ENCODE results near the gene EVI2B.

EVI2B gene

GRCh38 chr17:31310886-31311285 is 3.0 kb downstream of the EVI2B start:
- TF ChIP-seq TAF1 (IDR thresholded peaks at IDR 0.05; ENCODE audit: low read depth) = no peak
- TF ChIP-seq MAX (IDR thresholded peaks at IDR 0.05) = no peak
- TF ChIP-seq FOXM1 (IDR thresholded peaks at IDR 0.05; ENCODE audit: borderline replicate concordance, low read depth) = no peak
- no peak for TF ChIP-seq TCF12 (IDR thresholded peaks at IDR 0.05; ENCODE audit: low read depth)
- TF ChIP-seq CEBPB (IDR thresholded peaks at IDR 0.05) = no peak
- no peak for TF ChIP-seq REST (IDR thresholded peaks at IDR 0.05; ENCODE audit: low read depth)
- TF ChIP-seq CREB1 (IDR thresholded peaks at IDR 0.05; ENCODE audit: low read depth) = no peak
- TF ChIP-seq NFIC (IDR thresholded peaks at IDR 0.05) = no peak
- TF ChIP-seq EGR1 (IDR thresholded peaks at IDR 0.05) = no peak
- TF ChIP-seq ZBTB7A (IDR thresholded peaks at IDR 0.05; ENCODE audit: low read depth) = no peak
- no peak for TF ChIP-seq RAD21 (IDR thresholded peaks at IDR 0.05; ENCODE audit: low read depth)
- no peak for TF ChIP-seq YY1 (IDR thresholded peaks at IDR 0.05; ENCODE audit: low read depth)
- TF ChIP-seq EP300 (IDR thresholded peaks at IDR 0.05; ENCODE audit: borderline replicate concordance) = no peak
- no peak for TF ChIP-seq TEAD4 (IDR thresholded peaks at IDR 0.05)

- TF ChIP-seq CEBPB (IDR thresholded peaks at IDR 0.05) = no peak
- no peak for TF ChIP-seq RAD21 (IDR thresholded peaks at IDR 0.05; ENCODE audit: low read depth)
- no peak for TF ChIP-seq MAX (IDR thresholded peaks at IDR 0.05)
- TF ChIP-seq EGR1 (IDR thresholded peaks at IDR 0.05) = no peak
- TF ChIP-seq YY1 (IDR thresholded peaks at IDR 0.05; ENCODE audit: low read depth) = no peak
- TF ChIP-seq CREB1 (IDR thresholded peaks at IDR 0.05; ENCODE audit: low read depth) = no peak
- no peak for TF ChIP-seq USF1 (IDR thresholded peaks at IDR 0.05)
- TF ChIP-seq TCF12 (IDR thresholded peaks at IDR 0.05; ENCODE audit: low read depth) = no peak
- TF ChIP-seq TEAD4 (IDR thresholded peaks at IDR 0.05) = no peak
- TF ChIP-seq TAF1 (IDR thresholded peaks at IDR 0.05; ENCODE audit: low read depth) = no peak
Measured at GRCh38 chr17:31310260-31310659, 3.6 kb downstream of the EVI2B start.

- TF ChIP-seq ZBTB7A (IDR thresholded peaks at IDR 0.05; ENCODE audit: low read depth) (no peak), NFIC (IDR thresholded peaks at IDR 0.05) (no peak), TCF12 (IDR thresholded peaks at IDR 0.05; ENCODE audit: low read depth) (no peak), EP300 (IDR thresholded peaks at IDR 0.05; ENCODE audit: borderline replicate concordance) (no peak), TAF1 (IDR thresholded peaks at IDR 0.05; ENCODE audit: low read depth) (no peak), TEAD4 (IDR thresholded peaks at IDR 0.05) (no peak), CEBPB (IDR thresholded peaks at IDR 0.05) (no peak), MAX (IDR thresholded peaks at IDR 0.05) (no peak), YY1 (IDR thresholded peaks at IDR 0.05; ENCODE audit: low read depth) (no peak), EGR1 (IDR thresholded peaks at IDR 0.05) (no peak), REST (IDR thresholded peaks at IDR 0.05; ENCODE audit: low read depth) (no peak), FOXM1 (IDR thresholded peaks at IDR 0.05; ENCODE audit: borderline replicate concordance, low read depth) (no peak), RAD21 (IDR thresholded peaks at IDR 0.05; ENCODE audit: low read depth) (no peak), CREB1 (IDR thresholded peaks at IDR 0.05; ENCODE audit: low read depth) (no peak), USF1 (IDR thresholded peaks at IDR 0.05) (no peak)
Measured at GRCh38 chr17:31309556-31309955, 4.3 kb downstream of the EVI2B start.

GRCh38 chr17:31308372-31309334 is 5.2 kb downstream of the EVI2B start:
- TF ChIP-seq NFIC (IDR thresholded peaks at IDR 0.05) (no peak), MAX (IDR thresholded peaks at IDR 0.05) (no peak), CREB1 (IDR thresholded peaks at IDR 0.05; ENCODE audit: low read depth) (no peak), CEBPB (IDR thresholded peaks at IDR 0.05) (no peak), TEAD4 (IDR thresholded peaks at IDR 0.05) (no peak), YY1 (IDR thresholded peaks at IDR 0.05; ENCODE audit: low read depth) (no peak), FOXM1 (IDR thresholded peaks at IDR 0.05; ENCODE audit: borderline replicate concordance, low read depth) (no peak), TAF1 (IDR thresholded peaks at IDR 0.05; ENCODE audit: low read depth) (no peak), RAD21 (IDR thresholded peaks at IDR 0.05; ENCODE audit: low read depth) (no peak), TCF12 (IDR thresholded peaks at IDR 0.05; ENCODE audit: low read depth) (no peak), USF1 (IDR thresholded peaks at IDR 0.05) (no peak), EGR1 (IDR thresholded peaks at IDR 0.05) (no peak), ZBTB7A (IDR thresholded peaks at IDR 0.05; ENCODE audit: low read depth) (no peak), EP300 (IDR thresholded peaks at IDR 0.05; ENCODE audit: borderline replicate concordance) (no peak), REST (IDR thresholded peaks at IDR 0.05; ENCODE audit: low read depth) (no peak)
